Loucy (cell line): ENCODE data around the gene GAS2L2.

Source experiments
- CTCF ChIP-seq: fragments of 200-600 bp; sonication (generic); conservative IDR thresholded peaks from 2 replicates; pipeline ENCODE4 v1.5.1; 2014; ENCODE audit warnings: mild to moderate bottlenecking, antibody characterized with exemption, low read length
- EZH2phosphoT487 ChIP-seq: fragments of 200-600 bp; IDR thresholded peaks from 2 replicates; pipeline ENCODE4 v1.6.1; 2018; ENCODE audit warnings: antibody characterized with exemption, mild to moderate bottlenecking, moderate library complexity, borderline replicate concordance

GRCh38 chr17:35791681-35792350 lies 38.8 kb upstream of the GAS2L2 start:
- TF ChIP-seq CTCF: no peak
- TF ChIP-seq EZH2phosphoT487: no peak
